NB4 (cell line): ENCODE results near the gene CLSTN3.

Source experiments
- DNase-seq: peaks from one replicate; pipeline ENCODE4 v3.0.0; 2010; ENCODE audit warnings: low read depth
- H3K4me3 ChIP-seq: one replicate; pipeline ENCODE4 v1.5.1; 2011; ENCODE audit warnings: mild to moderate bottlenecking, low read depth, low read length, moderate library complexity
- MYC ChIP-seq: IDR thresholded peaks from 2 replicates; pipeline ENCODE4 v1.6.1; 2011; ENCODE audit warnings: low read depth, low read length
- POLR2A ChIP-seq: IDR thresholded peaks from 2 replicates; pipeline ENCODE4 v1.6.1; 2011; ENCODE audit warnings: mild to moderate bottlenecking; ENCODE audit not compliant: insufficient read length; ENCODE audit errors: extremely low read depth
- TF ChIP-seq, protein P1 (sequence below): IDR thresholded peaks from 2 replicates; pipeline ENCODE4 v1.6.1; 2011; ENCODE audit warnings: low read depth, low read length
- TF ChIP-seq, protein P2 (sequence below): IDR thresholded peaks from one replicate; pipeline ENCODE4 v1.5.1; 2012; ENCODE audit warnings: low read depth, low read length

CLSTN3 gene

DNA sequence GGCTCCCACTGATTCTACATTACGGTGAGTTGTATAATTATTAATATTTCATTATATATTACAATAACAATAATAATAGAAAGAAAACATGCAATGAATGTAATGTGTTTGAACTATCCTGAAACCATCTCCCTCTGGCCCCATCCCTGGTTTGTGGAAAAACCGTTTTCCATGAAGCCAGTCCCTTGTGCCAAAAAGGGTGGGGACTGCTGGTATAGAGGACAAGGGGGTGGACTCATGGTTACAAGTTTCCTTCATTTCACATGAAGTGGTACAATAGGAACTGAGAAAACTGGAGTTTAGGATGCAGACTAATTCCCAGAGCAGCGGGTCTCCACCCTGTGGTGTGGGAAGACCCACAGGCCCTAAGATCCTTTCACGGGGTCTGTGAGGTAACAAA lies 18.1 kb upstream of the CLSTN3 start:
- H3K4me3 ChIP-seq = no peak overlapping the region
- no peak for DNase-seq
- TF ChIP-seq, protein P1, sequence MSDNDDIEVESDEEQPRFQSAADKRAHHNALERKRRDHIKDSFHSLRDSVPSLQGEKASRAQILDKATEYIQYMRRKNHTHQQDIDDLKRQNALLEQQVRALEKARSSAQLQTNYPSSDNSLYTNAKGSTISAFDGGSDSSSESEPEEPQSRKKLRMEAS = no peak
- no peak for TF ChIP-seq POLR2A
- TF ChIP-seq, protein P2, sequence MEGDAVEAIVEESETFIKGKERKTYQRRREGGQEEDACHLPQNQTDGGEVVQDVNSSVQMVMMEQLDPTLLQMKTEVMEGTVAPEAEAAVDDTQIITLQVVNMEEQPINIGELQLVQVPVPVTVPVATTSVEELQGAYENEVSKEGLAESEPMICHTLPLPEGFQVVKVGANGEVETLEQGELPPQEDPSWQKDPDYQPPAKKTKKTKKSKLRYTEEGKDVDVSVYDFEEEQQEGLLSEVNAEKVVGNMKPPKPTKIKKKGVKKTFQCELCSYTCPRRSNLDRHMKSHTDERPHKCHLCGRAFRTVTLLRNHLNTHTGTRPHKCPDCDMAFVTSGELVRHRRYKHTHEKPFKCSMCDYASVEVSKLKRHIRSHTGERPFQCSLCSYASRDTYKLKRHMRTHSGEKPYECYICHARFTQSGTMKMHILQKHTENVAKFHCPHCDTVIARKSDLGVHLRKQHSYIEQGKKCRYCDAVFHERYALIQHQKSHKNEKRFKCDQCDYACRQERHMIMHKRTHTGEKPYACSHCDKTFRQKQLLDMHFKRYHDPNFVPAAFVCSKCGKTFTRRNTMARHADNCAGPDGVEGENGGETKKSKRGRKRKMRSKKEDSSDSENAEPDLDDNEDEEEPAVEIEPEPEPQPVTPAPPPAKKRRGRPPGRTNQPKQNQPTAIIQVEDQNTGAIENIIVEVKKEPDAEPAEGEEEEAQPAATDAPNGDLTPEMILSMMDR = no peak
- no peak for TF ChIP-seq MYC

DNA sequence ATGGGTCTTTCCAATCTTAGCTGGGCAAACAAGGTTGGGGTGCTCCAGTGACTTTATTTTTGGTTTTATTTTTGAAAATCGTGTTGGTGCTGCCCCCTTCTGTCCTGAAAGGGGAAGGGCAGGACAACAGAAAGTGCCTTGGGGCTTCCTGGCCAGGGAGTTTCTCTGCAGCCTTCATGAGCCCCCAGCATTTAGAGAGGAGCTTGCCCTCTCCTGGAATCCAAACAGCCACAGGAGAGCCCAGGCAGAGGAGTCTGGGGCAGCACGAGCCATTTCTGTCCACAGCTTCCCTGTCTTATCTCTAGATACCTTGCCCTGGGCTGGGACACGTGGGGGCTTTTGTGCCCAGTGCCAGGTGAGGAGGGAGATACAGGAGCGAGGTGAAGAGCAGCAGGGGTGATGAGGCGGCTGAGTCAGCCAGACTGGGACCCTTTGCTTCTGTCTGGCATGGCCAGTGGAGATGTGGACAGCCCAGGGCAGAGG lies 16.7 kb upstream of the CLSTN3 start:
- H3K4me3 ChIP-seq = no peak overlapping the region
- peak; percentile 63 for DNase-seq
- TF ChIP-seq, protein P2 = peak; percentile 67
- TF ChIP-seq MYC = no peak

DNA sequence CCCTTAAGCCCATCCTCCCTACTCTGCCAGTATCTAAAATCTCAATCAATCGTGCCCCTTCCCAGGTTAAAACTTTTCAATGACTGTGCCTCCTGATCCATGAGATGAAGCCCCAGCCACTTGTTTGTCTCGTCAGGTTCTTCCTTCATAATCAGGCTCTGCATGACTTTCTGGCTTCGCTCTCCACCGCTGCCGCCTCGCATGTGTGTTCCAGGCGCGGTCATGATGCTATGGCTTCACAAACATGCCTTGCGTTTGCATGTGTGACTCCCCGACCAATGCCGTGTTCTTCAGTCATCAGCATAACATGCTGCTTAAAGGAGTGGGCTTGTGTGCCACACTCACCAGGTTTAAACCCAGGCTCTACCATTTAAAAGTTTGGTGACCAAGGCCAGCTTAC lies 16.2 kb upstream of the CLSTN3 start:
- no peak overlapping the region for H3K4me3 ChIP-seq
- no peak for DNase-seq
- TF ChIP-seq, protein P1 = no peak
- TF ChIP-seq, protein P2 = no peak
- TF ChIP-seq POLR2A (no peak), MYC (no peak)

DNA sequence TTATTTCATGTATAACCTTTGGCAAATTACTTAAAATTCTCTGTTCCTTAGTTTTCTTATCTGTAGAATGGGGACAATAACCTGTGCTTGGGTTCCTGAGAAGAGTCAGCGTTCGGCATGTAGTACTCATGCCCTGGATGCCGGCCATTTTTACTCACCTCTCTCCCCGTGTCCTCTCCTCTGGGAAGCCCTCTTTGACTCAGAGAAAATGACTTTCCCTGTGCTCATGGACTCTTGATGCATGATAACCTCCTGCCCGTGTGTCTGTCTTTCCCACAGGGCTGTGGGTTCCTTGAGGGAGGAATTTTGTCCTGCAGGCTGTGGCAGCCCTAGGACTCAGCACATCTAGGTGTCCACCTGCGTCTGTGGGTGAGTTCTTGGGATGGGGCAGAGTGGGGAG lies 15.3 kb upstream of the CLSTN3 start:
- H3K4me3 ChIP-seq = no peak overlapping the region
- DNase-seq = no peak
- TF ChIP-seq, protein P1 = no peak
- TF ChIP-seq, protein P2 = no peak
- TF ChIP-seq POLR2A (no peak), MYC (no peak)

DNA sequence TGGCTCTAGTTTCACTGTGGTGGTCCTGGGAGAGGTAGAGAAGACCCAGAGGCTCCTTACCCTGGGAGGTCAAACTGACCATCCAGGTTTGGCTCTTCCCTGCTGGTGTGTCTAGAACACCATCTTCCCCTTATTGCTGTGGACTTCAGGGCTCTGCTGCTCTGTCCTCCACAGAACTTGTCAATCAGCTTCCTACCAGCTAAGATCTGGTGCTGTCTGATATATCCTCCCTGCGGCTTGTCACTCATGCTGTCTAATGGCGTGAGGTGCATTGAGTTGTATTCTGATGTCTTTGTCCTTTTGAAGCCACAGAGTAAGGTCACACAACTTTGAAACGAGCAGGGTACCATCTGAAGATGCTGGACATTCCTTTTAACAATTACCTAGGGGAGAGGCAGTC lies 14.0 kb upstream of the CLSTN3 start:
- no peak overlapping the region for H3K4me3 ChIP-seq
- TF ChIP-seq, protein P2 = no peak
- no peak for TF ChIP-seq POLR2A
- no peak for TF ChIP-seq MYC
- TF ChIP-seq, protein P1 = no peak
- DNase-seq = no peak

DNA sequence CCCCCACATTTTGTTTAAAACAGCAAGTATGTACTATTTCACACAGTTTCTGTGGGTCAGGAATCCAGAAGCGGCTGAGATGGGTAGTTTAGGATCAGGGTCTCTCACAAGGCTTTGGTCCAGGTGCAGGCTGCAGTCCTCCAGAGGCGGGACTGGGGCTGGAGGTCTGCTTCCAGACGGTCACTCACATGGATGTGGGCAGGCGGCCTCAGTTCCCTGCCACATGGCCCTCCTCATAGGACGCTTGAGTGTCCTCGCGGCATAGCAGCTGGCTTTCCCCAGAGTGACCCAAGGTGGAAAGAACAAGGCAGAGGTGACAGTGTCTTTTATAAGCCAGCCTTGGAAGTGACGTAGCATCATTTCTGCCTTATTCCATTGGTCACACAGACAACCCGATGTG lies 13.3 kb upstream of the CLSTN3 start:
- no peak for TF ChIP-seq MYC
- TF ChIP-seq, protein P1 = no peak
- TF ChIP-seq POLR2A = no peak
- TF ChIP-seq, protein P2 = no peak
- H3K4me3 ChIP-seq = no peak overlapping the region
- DNase-seq = no peak
